Lower leg skin (tissue), 4 donors: Measurements from ENCODE around the gene KIF5C. TPM values are rescaled to one million over a fixed set of nuclear protein-coding genes. Genes with fewer than 3 reads are reported as not detected.

ENCODE experiments used
- DNase-seq, 2 donors: peaks; one replicate each; pipeline ENCODE4 v3.0.0-alpha.2; 2019; ENCODE audit warnings: low spot score in 2 of 2
- H3K4me3 ChIP-seq: fragments of 200-600 bp; sonication (generic); 2 replicates; pipeline ENCODE4 v1.5.1; 2017; ENCODE audit warnings: mild to moderate bottlenecking, low read depth; ENCODE audit not compliant: poor library complexity, severe bottlenecking
- POLR2A ChIP-seq, 2 donors: fragments of 450-650 bp; IDR thresholded peaks; one replicate each; pipeline ENCODE4 v1.6.1; 2016 to 2017; ENCODE audit warnings: antibody characterized with exemption in 2 of 2, mild to moderate bottlenecking in 1 of 2, moderate library complexity in 1 of 2
- WGBS, 2 donors: methylation state at CpG; one replicate each; pipeline ENCODE4 v1.1.5; 2018; 5-methylcytosine and 5-hydroxymethylcytosine counted together
- intact Hi-C: fragments of 100-400 bp; cut with DNase I; formaldehyde crosslinking; loops from one replicate; pipeline ENCODE4 v1.15.0; 2023; ENCODE audit warnings: low total_unique reads
- total RNA-seq, 4 donors: library from RNA; depleted of rRNA; stranded (reverse); fragments of >200 nt; gene quantifications; one replicate each; pipeline ENCODE4 v1.1.0, GENCODE V29; 2016
- TF ChIP-seq, protein P1 (sequence below), 3 donors: fragments of 450-650 bp; IDR thresholded peaks; one replicate each; pipeline ENCODE4 v1.5.1; 2016; ENCODE audit warnings: antibody characterized with exemption in 3 of 3, mild to moderate bottlenecking in 3 of 3, moderate library complexity in 2 of 3

The KIF5C gene
- total RNA-seq, 4 donors from 2014 or later, result 0.99 to 1.9 (median 1.3) TPM

DNA sequence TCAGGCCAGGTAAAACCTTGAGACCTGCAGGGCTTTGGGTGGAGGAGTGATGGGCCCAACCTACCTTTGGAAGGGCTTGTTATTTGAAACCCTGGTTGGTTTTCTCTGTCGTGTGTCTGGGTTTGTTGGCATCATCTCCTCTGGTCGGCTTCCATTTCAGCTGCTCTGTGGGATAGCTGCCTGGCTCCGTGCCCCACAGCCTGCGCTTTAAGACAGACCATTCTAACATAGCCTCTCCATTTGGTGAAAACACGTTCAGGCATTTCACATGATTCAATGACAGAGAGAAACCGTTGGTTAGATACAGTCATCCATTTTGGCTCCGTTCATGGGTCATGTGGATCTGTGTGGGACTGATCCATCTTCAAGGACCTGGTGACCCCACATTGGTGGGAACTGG is 126.5 kb downstream of the KIF5C start:
- 72 to 76% methylated on average over 7 of the region's 7 CpGs for WGBS, 2 donors
- H3K4me3 ChIP-seq, result no peak overlapping the region
- no peak for TF ChIP-seq POLR2A (IDR thresholded peaks at IDR 0.05)
- TF ChIP-seq, protein P1, sequence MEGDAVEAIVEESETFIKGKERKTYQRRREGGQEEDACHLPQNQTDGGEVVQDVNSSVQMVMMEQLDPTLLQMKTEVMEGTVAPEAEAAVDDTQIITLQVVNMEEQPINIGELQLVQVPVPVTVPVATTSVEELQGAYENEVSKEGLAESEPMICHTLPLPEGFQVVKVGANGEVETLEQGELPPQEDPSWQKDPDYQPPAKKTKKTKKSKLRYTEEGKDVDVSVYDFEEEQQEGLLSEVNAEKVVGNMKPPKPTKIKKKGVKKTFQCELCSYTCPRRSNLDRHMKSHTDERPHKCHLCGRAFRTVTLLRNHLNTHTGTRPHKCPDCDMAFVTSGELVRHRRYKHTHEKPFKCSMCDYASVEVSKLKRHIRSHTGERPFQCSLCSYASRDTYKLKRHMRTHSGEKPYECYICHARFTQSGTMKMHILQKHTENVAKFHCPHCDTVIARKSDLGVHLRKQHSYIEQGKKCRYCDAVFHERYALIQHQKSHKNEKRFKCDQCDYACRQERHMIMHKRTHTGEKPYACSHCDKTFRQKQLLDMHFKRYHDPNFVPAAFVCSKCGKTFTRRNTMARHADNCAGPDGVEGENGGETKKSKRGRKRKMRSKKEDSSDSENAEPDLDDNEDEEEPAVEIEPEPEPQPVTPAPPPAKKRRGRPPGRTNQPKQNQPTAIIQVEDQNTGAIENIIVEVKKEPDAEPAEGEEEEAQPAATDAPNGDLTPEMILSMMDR (IDR thresholded peaks at IDR 0.05), result no peak
- no peak for DNase-seq
- intact Hi-C loops, result no loop called here

GRCh38 chr2:149002378-149002890 is 127.4 kb downstream of the KIF5C start:
- no peak overlapping the region for H3K4me3 ChIP-seq
- no peak for DNase-seq
- WGBS, 2 donors, result 95 to 98% methylated on average over 14 of the region's 14 CpGs
- TF ChIP-seq, protein P1 (IDR thresholded peaks at IDR 0.05), result no peak
- TF ChIP-seq POLR2A (IDR thresholded peaks at IDR 0.05), result no peak
- intact Hi-C loops, result no loop called here

- 87 to 89% methylated on average over 30 of the region's 31 CpGs for WGBS, 2 donors
- H3K4me3 ChIP-seq, result no peak overlapping the region
- no peak for DNase-seq
- intact Hi-C loops, result no loop called here
- TF ChIP-seq POLR2A (IDR thresholded peaks at IDR 0.05), result no peak
- TF ChIP-seq, protein P1 (IDR thresholded peaks at IDR 0.05), result no peak
Measured at GRCh38 chr2:149002891-149003740, 128.1 kb downstream of the KIF5C start.

DNA sequence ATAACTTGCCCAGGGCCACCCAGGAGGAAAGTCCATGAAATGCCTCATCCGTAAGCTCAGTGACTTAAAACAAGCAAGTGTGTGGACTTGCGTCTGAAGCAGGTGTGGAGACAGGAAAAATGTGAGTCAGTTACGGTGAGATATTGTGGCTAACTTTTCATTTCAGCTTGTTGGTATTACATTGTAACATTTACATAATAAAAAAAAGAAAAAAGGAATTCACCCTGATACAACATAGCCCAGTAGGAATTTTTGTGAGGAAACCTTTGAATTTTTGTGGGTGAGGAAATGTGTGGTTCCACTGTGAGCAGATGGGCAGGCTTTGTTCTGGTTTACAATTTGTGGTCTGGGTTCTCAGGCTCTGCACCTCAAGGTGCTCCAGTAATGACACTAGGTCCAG is 129.8 kb downstream of the KIF5C start:
- WGBS, 2 donors, result 63 to 73% methylated on average over 3 of the region's 3 CpGs
- DNase-seq, result no peak
- intact Hi-C loops, result no loop called here
- H3K4me3 ChIP-seq, result no peak overlapping the region
- TF ChIP-seq, protein P1 (IDR thresholded peaks at IDR 0.05), result no peak
- no peak for TF ChIP-seq POLR2A (IDR thresholded peaks at IDR 0.05)

DNA sequence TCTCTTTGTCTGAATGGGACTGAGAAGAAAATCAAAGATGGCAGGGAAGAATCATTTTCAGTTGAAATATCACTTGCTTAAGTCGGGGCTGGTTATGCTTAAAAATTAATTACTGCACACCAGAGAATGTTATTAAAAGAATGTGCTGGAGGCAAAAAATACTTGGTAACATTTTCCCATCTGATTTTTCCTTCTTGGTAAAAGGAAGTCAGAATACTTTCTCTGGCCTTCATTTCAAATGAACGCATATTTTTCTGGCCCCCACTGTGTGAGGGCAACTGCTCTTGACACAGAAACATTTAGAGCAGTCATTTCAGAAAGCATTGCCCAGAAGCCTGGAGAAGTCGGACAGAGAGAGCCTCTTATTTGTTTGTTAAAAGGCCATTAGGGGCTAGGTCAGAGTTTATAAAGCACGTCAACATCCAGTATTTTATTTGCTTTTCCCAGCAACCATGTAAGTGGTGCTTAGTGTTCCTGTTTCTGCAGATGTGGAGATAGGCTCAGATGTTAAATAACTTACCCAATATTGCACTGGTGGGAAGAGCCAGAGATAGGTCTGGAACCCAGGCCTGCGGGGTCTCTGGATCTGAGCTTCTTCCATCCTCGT is 130.5 kb downstream of the KIF5C start:
- intact Hi-C loops, result no loop called here
- TF ChIP-seq, protein P1 (IDR thresholded peaks at IDR 0.05), result no peak
- TF ChIP-seq POLR2A (IDR thresholded peaks at IDR 0.05), result no peak
- WGBS, 2 donors, result 47 to 52% methylated on average over 6 of the region's 6 CpGs
- H3K4me3 ChIP-seq, result no peak overlapping the region
- no peak for DNase-seq
